ENCODE data around the gene CZIB.
A peak's percentile ranks its signal among the peaks of the same experiment; 100 is the strongest.
"Not testable (repeated sequence)": the region's sequence is repeated elsewhere in the genome, so short reads cannot be mapped to it uniquely, and the experiment has no call there.

The CZIB gene

GRCh38 chr1:53188099-53188498 is 32.3 kb downstream of the CZIB start:
- no peak for DNase-seq

GRCh38 chr1:53187401-53187800 is 33.0 kb downstream of the CZIB start:
- no peak for DNase-seq

GRCh38 chr1:53186533-53186932 is 33.9 kb downstream of the CZIB start:
- DNase-seq = no peak

GRCh38 chr1:53185955-53186297 is 34.5 kb downstream of the CZIB start:
- not testable (repeated sequence) for DNase-seq

GRCh38 chr1:53183095-53183990 is 37.1 kb downstream of the CZIB start:
- DNase-seq = no peak

GRCh38 chr1:53182716-53183094 is 37.7 kb downstream of the CZIB start:
- no peak for DNase-seq

- peak; percentile 68 for DNase-seq
Measured at GRCh38 chr1:53182111-53182593, 38.3 kb downstream of the CZIB start.

- DNase-seq = no peak
Measured at GRCh38 chr1:53180951-53181350, 39.5 kb downstream of the CZIB start.

GRCh38 chr1:53180226-53180625 is 40.2 kb downstream of the CZIB start:
- DNase-seq = no peak

- no peak for DNase-seq
Measured at GRCh38 chr1:53176452-53177208, 43.8 kb downstream of the CZIB start.

- DNase-seq = no peak
Measured at GRCh38 chr1:53174971-53175913, 45.2 kb downstream of the CZIB start.

GRCh38 chr1:53172426-53173128 is 47.9 kb downstream of the CZIB start:
- no peak for DNase-seq

- no peak for DNase-seq
Measured at GRCh38 chr1:53166912-53167311, 53.5 kb downstream of the CZIB start.

GRCh38 chr1:53166366-53166765 is 54.1 kb downstream of the CZIB start:
- DNase-seq = no peak

GRCh38 chr1:53165408-53165961 is 54.9 kb downstream of the CZIB start:
- no peak for DNase-seq

Data from retina (tissue), 1 donor.